GM19239 (cell line): ENCODE data around the gene FAM72B.
"Not testable (repeated sequence)": the region's sequence is repeated elsewhere in the genome, so short reads cannot be mapped to it uniquely, and the experiment has no call there.

Source experiments
- DNase-seq: peaks from one replicate; pipeline ENCODE4 v3.0.0; 2011; ENCODE audit warnings: low spot score; ENCODE audit not compliant: insufficient read length
- FAIRE-seq: peaks from 2 replicates; lab custom pipeline; 2011; peaks lifted over from hg19 to GRCh38; lab: Jason Lieb, UNC

Gene FAM72B

GRCh38 chr1:121184290-121185127 is at the start of gene FAM72B, which contains the start of gene SRGAP2C:
Gene FAM72B (minus strand): TSS chr1:121184340. CDS start chr1:121183489, 851 bp downstream.
Gene SRGAP2C (plus strand): TSS chr1:121184975. CDS start chr1:121187447, 2,472 bp downstream.
- FAIRE-seq = not testable (repeated sequence)

GRCh38 chr1:121232445-121233125 is 48.4 kb upstream of the FAM72B start:
- not testable (repeated sequence) for DNase-seq, FAIRE-seq

More at GRCh38 chr1:121184290-121185127, at the start of gene FAM72B, which contains the start of gene SRGAP2C:
- peak; percentile 37 for DNase-seq

- FAIRE-seq, DNase-seq: not testable (repeated sequence)
Observed at GRCh38 chr1:121230636-121231035, 46.5 kb upstream of the FAM72B start.

- not testable (repeated sequence) for DNase-seq, FAIRE-seq
Observed at GRCh38 chr1:121227544-121228330, 43.6 kb upstream of the FAM72B start.

- not testable (repeated sequence) for DNase-seq, FAIRE-seq
Observed at GRCh38 chr1:121226925-121227324, 42.8 kb upstream of the FAM72B start.

- FAIRE-seq, DNase-seq: not testable (repeated sequence)
Observed at GRCh38 chr1:121226295-121226904, 42.3 kb upstream of the FAM72B start.

GRCh38 chr1:121224714-121225113 is 40.6 kb upstream of the FAM72B start:
- FAIRE-seq, DNase-seq: not testable (repeated sequence)

- FAIRE-seq = not testable (repeated sequence)
- DNase-seq = peak; percentile 0
Observed at GRCh38 chr1:121221770-121222169, 37.6 kb upstream of the FAM72B start.

- FAIRE-seq, DNase-seq: not testable (repeated sequence)
Observed at GRCh38 chr1:121216676-121217075, 32.5 kb upstream of the FAM72B start.

- DNase-seq, FAIRE-seq: not testable (repeated sequence)
Observed at GRCh38 chr1:121215699-121216417, 31.7 kb upstream of the FAM72B start.

- DNase-seq, FAIRE-seq: not testable (repeated sequence)
Observed at GRCh38 chr1:121214544-121215156, 30.5 kb upstream of the FAM72B start.

- FAIRE-seq, DNase-seq: not testable (repeated sequence)
Observed at GRCh38 chr1:121213491-121213890, 29.4 kb upstream of the FAM72B start.

- DNase-seq, FAIRE-seq: not testable (repeated sequence)
Observed at GRCh38 chr1:121210778-121211177, 26.6 kb upstream of the FAM72B start.

- DNase-seq, FAIRE-seq: not testable (repeated sequence)
Observed at GRCh38 chr1:121208375-121208774, 24.2 kb upstream of the FAM72B start.

GRCh38 chr1:121207328-121207727 is 23.2 kb upstream of the FAM72B start:
- FAIRE-seq, DNase-seq: not testable (repeated sequence)

- DNase-seq, FAIRE-seq: not testable (repeated sequence)
Observed at GRCh38 chr1:121205786-121206711, 21.9 kb upstream of the FAM72B start.

GRCh38 chr1:121202986-121203385 is 18.8 kb upstream of the FAM72B start:
- DNase-seq, FAIRE-seq: not testable (repeated sequence)
